CD14-positive monocyte (primary cell): Measurements from ENCODE around the gene WDR6. TPM values are rescaled to one million over a fixed set of nuclear protein-coding genes. Genes with fewer than 3 reads are reported as not detected.

Source experiments
- DNase-seq, 3 donors: peaks; one replicate each; pipeline ENCODE4 v3.0.0-alpha.2; 2011 to 2022
- H2AFZ ChIP-seq: 2 replicates; pipeline ENCODE4 v1.6.0; 2012; ENCODE audit warnings: mild to moderate bottlenecking, low read depth, low read length, inconsistent platforms; ENCODE audit not compliant: insufficient read depth, poor library complexity, severe bottlenecking
- H3K27ac ChIP-seq, 2 donors: 1 replicate in 1 of 2; 2 replicates in 1 of 2; pipeline ENCODE4 v1.5.1; 2012 to 2013; ENCODE audit warnings: low read length in 2 of 2, control low read depth in 1 of 2, inconsistent platforms in 1 of 2, low read depth in 1 of 2, mild to moderate bottlenecking in 1 of 2
- H3K27me3 ChIP-seq, 2 donors: one replicate each; pipeline versions ENCODE4 v1.6.0 to v1.6.1; 2011 to 2013; ENCODE audit warnings: low read length in 2 of 2; ENCODE audit not compliant: control insufficient read depth in 2 of 2, insufficient read depth in 2 of 2
- H3K36me3 ChIP-seq, 2 donors: replicated peaks in 1 of 2; 1 replicate in 1 of 2; 2 replicates in 1 of 2; pipeline versions ENCODE4 v1.5.1 to v1.6.1; 2012 to 2013; ENCODE audit warnings: low read length in 2 of 2, control low read depth in 1 of 2, inconsistent platforms in 1 of 2, mild to moderate bottlenecking in 1 of 2; ENCODE audit not compliant: insufficient read depth in 2 of 2, control insufficient read depth in 1 of 2
- H3K4me1 ChIP-seq, 2 donors: 1 replicate in 1 of 2; 2 replicates in 1 of 2; pipeline versions ENCODE4 v1.5.1 to v1.6.1; 2012 to 2013; ENCODE audit warnings: low read length in 2 of 2, control low read depth in 1 of 2, inconsistent platforms in 1 of 2, mild to moderate bottlenecking in 1 of 2, moderate library complexity in 1 of 2; ENCODE audit not compliant: insufficient read depth in 2 of 2, control insufficient read depth in 1 of 2
- H3K4me2 ChIP-seq: replicated peaks from 2 replicates; pipeline ENCODE3; 2012; ENCODE audit warnings: low read length, moderate library complexity, mild to moderate bottlenecking; ENCODE audit not compliant: poor library complexity, severe bottlenecking; ENCODE audit errors: extremely low read depth
- H3K4me3 ChIP-seq, 3 experiments: fragments of 200-600 bp in 1 of 3; sonication (generic) in 1 of 3; replicated peaks in 1 of 3; 1 replicate in 2 of 3; 2 replicates in 1 of 3; pipeline ENCODE4 v1.5.1; 2011 to 2013; ENCODE audit warnings: low read length in 3 of 3, mild to moderate bottlenecking in 3 of 3, control low read depth in 2 of 3, low read depth in 2 of 3, inconsistent platforms in 1 of 3, moderate library complexity in 1 of 3
- H3K79me2 ChIP-seq: 2 replicates; pipeline ENCODE4 v1.6.0; 2012; ENCODE audit warnings: mild to moderate bottlenecking, control low read depth, inconsistent platforms, low read length, moderate library complexity; ENCODE audit not compliant: insufficient read depth
- H3K9ac ChIP-seq: 2 replicates; pipeline ENCODE4 v1.6.0; 2017; ENCODE audit warnings: low read length, mild to moderate bottlenecking; ENCODE audit not compliant: insufficient read depth, poor library complexity, severe bottlenecking
- H3K9me3 ChIP-seq, 2 donors: replicated peaks in 1 of 2; 1 replicate in 1 of 2; 2 replicates in 1 of 2; pipeline versions ENCODE4 v1.5.1 to v1.6.1; 2012 to 2013; ENCODE audit warnings: low read length in 2 of 2, control low read depth in 1 of 2; ENCODE audit not compliant: control insufficient read depth in 1 of 2, insufficient read depth in 1 of 2
- H4K20me1 ChIP-seq: 2 replicates; pipeline ENCODE4 v1.6.0; 2012; ENCODE audit warnings: mild to moderate bottlenecking, low read length, control low read depth, moderate library complexity; ENCODE audit not compliant: insufficient read depth
- H3K27ac Mint-ChIP-seq, 7 donors: one replicate each; pipeline ENCODE4 v1.8.0; 2020; ENCODE audit warnings: mild to moderate bottlenecking in 7 of 7, mixed read lengths in 7 of 7, moderate library complexity in 6 of 7, inconsistent platforms in 2 of 7
- H3K27me3 Mint-ChIP-seq, 3 donors: one replicate each; pipeline ENCODE4 v1.8.0; 2021 to 2022; ENCODE audit warnings: low read depth in 3 of 3, mild to moderate bottlenecking in 3 of 3, mixed read lengths in 3 of 3, moderate library complexity in 3 of 3, inconsistent platforms in 1 of 3
- H3K36me3 Mint-ChIP-seq, 2 donors: one replicate each; pipeline ENCODE4 v1.8.0; 2020; ENCODE audit warnings: mixed read lengths in 2 of 2, inconsistent platforms in 1 of 2, mild to moderate bottlenecking in 1 of 2
- H3K4me1 Mint-ChIP-seq: one replicate; pipeline ENCODE4 v1.8.0; 2020; ENCODE audit warnings: mild to moderate bottlenecking, mixed read lengths
- H3K4me3 Mint-ChIP-seq, 2 donors: one replicate each; pipeline ENCODE4 v1.8.0; 2020; ENCODE audit warnings: mild to moderate bottlenecking in 2 of 2, mixed read lengths in 2 of 2, moderate library complexity in 1 of 2
- H3K9me3 Mint-ChIP-seq, 7 donors: one replicate each; pipeline ENCODE4 v1.8.0; 2020 to 2022; ENCODE audit warnings: mixed read lengths in 7 of 7, mild to moderate bottlenecking in 6 of 7, moderate library complexity in 6 of 7, inconsistent platforms in 2 of 7
- CTCF ChIP-seq: fragments of 200-600 bp; IDR thresholded peaks from one replicate; pipeline ENCODE4 v1.8.0; 2022; ENCODE audit warnings: antibody characterized with exemption, mild to moderate bottlenecking
- WGBS: methylation state at CpG from one replicate; pipeline ENCODE4 v1.1.5; 2013; ENCODE audit warnings: missing lambda C conversion rate; ENCODE audit not compliant: insufficient coverage; 5-methylcytosine and 5-hydroxymethylcytosine counted together
- intact Hi-C, 2 donors: fragments of 100-400 bp; cut with micrococcal nuclease; formaldehyde crosslinking; loops; one replicate each; pipeline versions ENCODE4 v1.15.0 to v1.15.1; 2023
- polyA plus RNA-seq, 3 donors: library from polyadenylated mRNA; depleted of rRNA in 1 of 3; unstranded in 2 of 3; stranded (reverse) in 1 of 3; fragments of 300-500 nt in 2 of 3; fragments of >200 nt in 1 of 3; fragmentation: Illumina TruSeq in 2 of 3; gene quantifications; 1 replicate in 2 of 3; 2 replicates in 1 of 3; pipeline ENCODE4 v1.2.3, GENCODE V29; 2012 to 2021

WDR6 gene
- polyA plus RNA-seq, 3 donors: 30.6 to 103 (median 46.3) TPM

DNA sequence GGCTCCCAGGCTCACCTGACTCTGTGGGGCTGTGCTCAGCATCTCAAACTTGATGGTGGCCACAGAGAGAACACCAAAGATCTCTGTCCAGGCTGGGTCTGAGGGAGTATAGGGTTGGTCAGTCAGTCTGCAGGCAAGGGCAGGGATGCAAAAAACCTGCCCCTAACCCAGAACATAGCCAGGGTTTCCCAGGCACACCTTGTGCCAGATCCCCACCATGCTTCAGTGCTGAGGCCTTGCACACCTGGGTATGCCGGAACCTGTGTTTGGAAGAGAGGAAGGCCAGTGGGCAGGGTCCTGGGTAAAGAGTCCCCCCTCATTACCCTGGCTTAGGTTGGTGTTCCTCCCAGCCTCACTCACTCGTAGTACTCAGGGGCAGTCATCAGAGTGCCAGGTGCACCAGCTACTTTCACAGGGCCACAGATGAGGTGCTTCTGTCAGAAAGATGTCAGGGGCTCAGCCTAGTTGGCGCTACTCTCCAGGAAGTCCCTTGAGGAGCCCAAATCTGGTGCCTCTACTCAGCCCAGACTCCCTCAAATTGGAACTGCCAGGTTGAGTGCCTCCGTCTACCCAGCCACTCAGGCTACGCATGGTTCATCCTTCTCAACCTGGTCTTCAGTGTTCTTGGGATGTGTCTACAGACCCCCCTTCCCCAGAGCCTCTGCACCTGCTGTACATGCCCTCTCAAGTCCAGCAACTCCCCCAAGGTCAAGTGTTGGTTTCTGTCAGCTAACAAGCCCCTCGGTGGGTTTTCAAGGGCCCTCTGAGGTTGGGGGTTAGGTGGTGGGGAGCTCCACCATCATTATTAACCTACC lies 9.4 kb downstream of the WDR6 start:
- Mint-ChIP-seq H3K4me3 (peak overlapping the region in 1 of 2 donors; percentile 37), H3K27me3 (peaks cover 0 to 2% (median 0%) of the 10 kb centered on the region in 3 donors), H3K9me3 (no peaks in the 10 kb centered on the region), H3K36me3 (peaks cover 27 to 47% of the 10 kb centered on the region in 2 donors), H3K4me1 (peaks cover 23% of the 10 kb centered on the region), H3K27ac (no peak overlapping the region)
- H3K79me2 ChIP-seq: peaks cover 49% of the 10 kb centered on the region
- H3K36me3 ChIP-seq: peaks cover 39 to 51% of the 10 kb centered on the region in 2 donors
- 100% methylated on average over 2 of the region's 6 CpGs for WGBS
- H4K20me1 ChIP-seq: peaks cover 40% of the 10 kb centered on the region
- H3K4me1 ChIP-seq: peaks cover 30 to 37% of the 10 kb centered on the region in 2 donors
- intact Hi-C loops: no loop called here
- no peak overlapping the region for H2AFZ ChIP-seq
- DNase-seq: no peak
- no peaks in the 10 kb centered on the region for H3K9me3 ChIP-seq
- H3K4me2 ChIP-seq: no peak overlapping the region
- no peak overlapping the region for H3K27ac ChIP-seq
- no peak overlapping the region for H3K9ac ChIP-seq
- TF ChIP-seq CTCF: no peak
- H3K4me3 ChIP-seq: no peak overlapping the region
- no peaks in the 10 kb centered on the region for H3K27me3 ChIP-seq

DNA sequence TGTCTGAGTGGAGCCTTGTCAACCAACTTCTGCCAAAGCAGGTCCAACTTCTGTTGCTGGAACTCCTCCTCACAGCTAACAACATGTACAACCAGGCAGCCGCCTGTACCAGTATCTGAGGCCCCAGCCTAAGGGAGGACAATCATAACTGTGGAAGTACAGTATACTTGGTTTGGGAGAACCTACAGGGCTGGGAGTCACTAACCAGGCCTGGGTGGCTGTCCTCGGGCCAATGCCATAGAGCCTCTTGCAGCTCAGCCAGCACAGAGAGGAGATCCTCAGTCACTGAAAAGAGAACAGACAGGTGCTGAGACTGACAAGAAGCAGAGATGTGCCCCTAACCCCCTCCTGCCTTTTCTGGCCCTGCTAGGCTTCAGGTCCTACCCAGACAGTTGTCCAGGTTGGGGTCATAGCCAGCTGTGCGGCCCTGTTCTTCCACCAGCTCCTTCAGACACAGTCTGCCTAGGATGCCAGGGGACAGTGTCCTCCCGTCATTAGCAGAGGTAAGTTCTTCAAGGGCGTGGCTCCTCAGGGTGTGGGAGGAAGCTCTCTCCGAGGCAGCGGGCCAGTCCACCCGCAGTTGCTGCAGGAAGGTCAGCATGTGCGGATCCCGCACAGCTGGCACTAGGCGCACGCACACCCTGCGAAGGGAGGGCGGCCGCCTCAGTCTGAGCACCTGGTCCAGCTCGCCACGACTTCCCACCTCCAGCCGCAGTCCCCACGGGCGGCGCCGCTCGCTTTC lies 10.2 kb downstream of the WDR6 start:
- Histone ChIP-seq H3K79me2 (peaks cover 48% of the 10 kb centered on the region), H3K27me3 (no peaks in the 10 kb centered on the region), H3K9ac (peak overlapping the region; percentile 81), H3K27ac (peak overlapping the region in 1 of 2 donors; percentile 85), H4K20me1 (peaks cover 34% of the 10 kb centered on the region), H3K4me2 (peak overlapping the region; percentile 94), H3K4me3 (peak overlapping the region; percentile 79 to 90 (median 84)), H3K36me3 (peaks cover 31 to 43% of the 10 kb centered on the region in 2 donors), H3K9me3 (no peaks in the 10 kb centered on the region), H3K4me1 (peaks cover 32 to 40% of the 10 kb centered on the region in 2 donors), H2AFZ (peak overlapping the region; percentile 89)
- Mint-ChIP-seq H3K36me3 (peaks cover 21 to 39% of the 10 kb centered on the region in 2 donors), H3K4me1 (peaks cover 23% of the 10 kb centered on the region), H3K27ac (peak overlapping the region in 5 of 7 donors; percentile 33 to 80 (median 63)), H3K9me3 (no peaks in the 10 kb centered on the region), H3K27me3 (peaks cover 0 to 2% (median 0%) of the 10 kb centered on the region in 3 donors), H3K4me3 (peak overlapping the region; percentile 79 to 85)
- intact Hi-C loops: no loop called here
- TF ChIP-seq CTCF: no peak
- 4% methylated on average over 21 of the region's 23 CpGs for WGBS
- no peak for DNase-seq
